ENCODE data around the gene CAPN5. TPM values are rescaled to one million over a fixed set of nuclear protein-coding genes. Genes with fewer than 3 reads are reported as not detected.

Gene CAPN5
- total RNA-seq, 3 donors from 2014 or later = 2.8 to 6.1 (median 3.6) TPM

DNA sequence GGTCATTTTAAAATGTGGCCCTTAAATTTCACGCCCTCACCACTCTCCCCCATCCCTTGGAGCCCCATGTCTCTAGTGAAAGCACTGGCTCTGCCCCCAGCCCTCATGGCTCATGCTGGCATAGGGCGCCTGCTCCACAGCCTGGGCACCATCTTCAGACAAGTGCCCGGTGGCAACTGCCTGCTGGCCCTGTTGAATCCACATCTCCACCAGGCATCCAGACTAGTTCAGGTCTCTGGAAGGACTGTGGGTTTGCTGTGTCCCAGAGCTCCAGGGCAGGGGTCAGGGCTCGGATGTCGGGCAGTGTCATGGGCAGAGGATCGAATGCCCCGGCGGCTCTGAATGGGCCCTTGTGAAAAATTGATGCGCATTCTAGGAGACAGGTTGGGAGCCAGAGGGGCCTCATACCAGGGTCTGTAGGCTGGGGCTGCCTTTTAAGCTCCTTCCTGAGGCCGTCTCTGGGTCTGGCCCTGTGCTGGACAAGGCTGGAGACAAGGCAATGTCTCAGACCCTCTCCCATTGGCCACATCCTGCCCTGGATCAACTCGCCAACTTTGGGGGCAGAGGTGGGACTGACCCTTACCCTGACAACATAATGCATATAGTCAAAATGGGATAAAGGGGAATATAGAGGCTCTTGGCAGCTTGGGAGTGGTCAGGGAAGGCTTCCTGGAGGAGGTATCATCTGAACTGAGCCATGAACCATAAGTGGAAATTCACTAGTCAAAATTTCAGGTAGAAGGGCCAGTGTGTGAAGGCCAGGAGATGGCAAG, 62.5 kb downstream of the CAPN5 start:
- H3K4me1 ChIP-seq = peaks cover 0 to 5% of the 10 kb centered on the region in 2 donors
- no peak for TF ChIP-seq POLR2A (IDR thresholded peaks at IDR 0.05)
- TF ChIP-seq, protein P1, sequence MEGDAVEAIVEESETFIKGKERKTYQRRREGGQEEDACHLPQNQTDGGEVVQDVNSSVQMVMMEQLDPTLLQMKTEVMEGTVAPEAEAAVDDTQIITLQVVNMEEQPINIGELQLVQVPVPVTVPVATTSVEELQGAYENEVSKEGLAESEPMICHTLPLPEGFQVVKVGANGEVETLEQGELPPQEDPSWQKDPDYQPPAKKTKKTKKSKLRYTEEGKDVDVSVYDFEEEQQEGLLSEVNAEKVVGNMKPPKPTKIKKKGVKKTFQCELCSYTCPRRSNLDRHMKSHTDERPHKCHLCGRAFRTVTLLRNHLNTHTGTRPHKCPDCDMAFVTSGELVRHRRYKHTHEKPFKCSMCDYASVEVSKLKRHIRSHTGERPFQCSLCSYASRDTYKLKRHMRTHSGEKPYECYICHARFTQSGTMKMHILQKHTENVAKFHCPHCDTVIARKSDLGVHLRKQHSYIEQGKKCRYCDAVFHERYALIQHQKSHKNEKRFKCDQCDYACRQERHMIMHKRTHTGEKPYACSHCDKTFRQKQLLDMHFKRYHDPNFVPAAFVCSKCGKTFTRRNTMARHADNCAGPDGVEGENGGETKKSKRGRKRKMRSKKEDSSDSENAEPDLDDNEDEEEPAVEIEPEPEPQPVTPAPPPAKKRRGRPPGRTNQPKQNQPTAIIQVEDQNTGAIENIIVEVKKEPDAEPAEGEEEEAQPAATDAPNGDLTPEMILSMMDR (IDR thresholded peaks at IDR 0.05) = no peak
- no peak for TF ChIP-seq POLR2AphosphoS5 (IDR thresholded peaks at IDR 0.05)
- intact Hi-C loops (cut with DNase I; ENCODE audit: low total_unique reads) = no loop called here

DNA sequence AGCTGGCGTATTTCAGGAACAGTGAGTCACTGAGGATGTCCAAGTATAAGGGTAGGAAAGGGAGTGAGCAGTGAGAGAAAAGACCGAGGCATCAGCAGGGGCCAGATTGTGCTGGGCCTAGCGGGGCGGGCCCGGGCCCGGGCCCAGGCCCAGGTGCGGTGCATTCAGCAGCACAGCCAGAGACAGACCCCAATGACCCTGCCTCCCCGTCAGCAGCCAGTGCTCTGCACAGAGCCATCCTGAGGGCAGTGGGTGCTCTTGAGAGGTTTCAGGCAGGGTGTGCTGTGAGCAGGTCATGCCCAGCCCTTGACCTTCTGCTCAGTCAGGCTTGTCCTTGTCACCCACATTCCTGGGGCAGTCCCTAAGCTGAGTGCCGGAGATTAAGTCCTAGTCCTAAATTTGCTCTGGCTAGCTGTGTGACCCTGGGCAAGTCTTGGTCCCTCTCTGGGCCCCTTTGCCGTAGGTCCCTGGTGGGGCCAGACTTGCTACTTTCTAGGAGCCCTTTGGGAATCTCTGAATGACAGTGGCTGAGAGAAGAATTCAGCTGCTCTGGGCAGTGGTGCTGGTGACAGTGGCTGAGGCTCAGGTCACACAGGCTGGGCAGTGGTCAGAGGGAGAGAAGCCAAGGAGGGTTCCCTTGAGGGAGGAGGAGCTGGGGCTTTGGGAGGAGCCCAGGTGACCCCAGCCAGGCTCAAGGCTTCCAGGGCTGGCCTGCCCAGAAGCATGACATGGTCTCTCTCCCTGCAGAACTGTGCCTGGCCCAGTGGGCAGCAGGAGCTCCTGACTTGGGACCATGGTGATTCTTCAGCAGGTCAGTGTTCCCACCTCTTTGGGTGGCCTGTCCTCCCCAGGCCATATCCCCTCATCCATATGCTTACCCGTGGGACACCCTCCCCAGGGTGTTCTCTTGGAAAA, 63.3 kb downstream of the CAPN5 start:
- intact Hi-C loops (cut with DNase I; ENCODE audit: low total_unique reads) = no loop called here
- no peak for DNase-seq (ENCODE audit: low spot score in 2 of 2)
- Histone ChIP-seq H3K27ac (peak overlapping the region in 1 of 2 donors; percentile 15), H3K9me3 (no peaks in the 10 kb centered on the region), H3K4me1 (peaks cover 0 to 5% of the 10 kb centered on the region in 2 donors), H3K4me3 (no peak overlapping the region), H3K36me3 (no peaks in the 10 kb centered on the region), H3K27me3 (no peaks in the 10 kb centered on the region)
- TF ChIP-seq, protein P1 (IDR thresholded peaks at IDR 0.05) = no peak
- no peak for TF ChIP-seq POLR2AphosphoS5 (IDR thresholded peaks at IDR 0.05)

More for the DNA sequence above, 62.5 kb downstream of the CAPN5 start:
- Histone ChIP-seq H3K36me3 (no peaks in the 10 kb centered on the region), H3K9me3 (no peaks in the 10 kb centered on the region), H3K27ac (no peak overlapping the region), H3K4me3 (no peak overlapping the region), H3K27me3 (no peaks in the 10 kb centered on the region)
- DNase-seq (ENCODE audit: low spot score in 2 of 2) = no peak

DNA sequence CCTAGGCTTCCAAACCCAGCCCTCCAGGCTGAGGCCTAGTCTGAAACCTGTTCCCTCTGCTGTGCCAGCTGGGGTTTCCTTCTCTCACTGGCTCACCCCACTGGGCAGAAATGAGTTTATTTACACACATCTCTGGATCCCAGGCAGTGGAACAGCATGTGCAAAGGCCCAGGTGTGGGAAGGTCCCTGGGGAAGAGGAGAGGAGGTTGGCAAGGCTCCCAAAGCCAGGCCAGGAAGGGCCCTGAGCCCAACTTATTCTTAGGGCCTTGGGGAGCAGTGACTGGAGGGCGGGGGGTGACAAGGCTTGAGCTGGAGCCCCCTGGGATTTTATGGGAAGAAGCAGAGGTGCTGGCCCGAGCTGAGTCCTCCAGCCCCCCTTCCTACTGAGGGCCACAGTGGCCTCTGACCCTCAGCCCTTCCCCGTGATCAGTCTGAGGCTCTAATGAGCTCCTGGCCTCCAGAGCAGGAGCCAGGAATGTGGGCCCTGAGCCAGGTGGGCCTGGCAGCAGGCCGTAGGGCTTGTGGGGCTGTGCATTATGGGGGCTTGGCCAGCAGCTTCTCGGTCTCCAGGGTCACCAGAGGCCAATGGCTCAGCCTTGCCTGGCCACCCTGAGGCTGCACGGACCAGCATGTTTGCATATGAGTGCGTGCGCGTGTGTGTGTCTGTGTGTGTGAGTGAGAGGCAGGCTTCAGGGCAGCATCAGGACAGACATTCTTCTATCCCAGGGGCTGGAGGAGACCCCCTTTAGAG, 64.2 kb downstream of the CAPN5 start:
- Histone ChIP-seq H3K27ac (peak overlapping the region in 1 of 2 donors; percentile 54), H3K4me3 (no peak overlapping the region), H3K9me3 (no peaks in the 10 kb centered on the region), H3K4me1 (peaks cover 0 to 5% of the 10 kb centered on the region in 2 donors), H3K27me3 (no peaks in the 10 kb centered on the region), H3K36me3 (no peaks in the 10 kb centered on the region)
- DNase-seq (ENCODE audit: low spot score in 2 of 2) = no peak
- intact Hi-C loops (cut with DNase I; ENCODE audit: low total_unique reads) = no loop called here
- TF ChIP-seq, protein P1 (IDR thresholded peaks at IDR 0.05) = no peak
- TF ChIP-seq POLR2A (IDR thresholded peaks at IDR 0.05) (no peak), POLR2AphosphoS5 (IDR thresholded peaks at IDR 0.05) (no peak)

DNA sequence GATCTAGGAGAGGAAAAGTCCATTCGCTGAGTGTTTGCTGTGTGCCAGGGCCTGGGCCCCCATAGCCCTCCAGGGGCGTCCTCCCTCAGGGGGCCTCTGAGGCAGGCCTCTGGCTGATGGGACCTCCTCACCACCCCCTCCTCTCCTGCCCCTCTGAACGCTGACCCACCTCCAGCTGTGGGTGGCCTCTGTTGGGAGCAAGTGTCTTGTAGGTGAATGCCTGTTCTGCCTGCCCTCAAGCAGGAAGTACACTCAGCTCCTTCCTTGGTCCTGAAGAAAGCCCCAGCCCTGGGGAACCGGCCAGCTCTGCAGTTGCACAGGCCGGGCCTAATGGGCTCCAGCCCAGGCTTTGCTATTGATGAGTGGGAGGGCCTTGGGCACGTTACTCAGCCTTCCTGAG, 64.8 kb downstream of the CAPN5 start:
- H3K4me1 ChIP-seq = peaks cover 0 to 5% of the 10 kb centered on the region in 2 donors
- H3K27me3 ChIP-seq = no peaks in the 10 kb centered on the region
- H3K27ac ChIP-seq = peak overlapping the region in 1 of 2 donors; percentile 54
- no peaks in the 10 kb centered on the region for H3K9me3 ChIP-seq
- intact Hi-C loops (cut with DNase I; ENCODE audit: low total_unique reads) = no loop called here
- no peak overlapping the region for H3K4me3 ChIP-seq
- no peak for DNase-seq (ENCODE audit: low spot score in 2 of 2)
- no peak for TF ChIP-seq POLR2AphosphoS5 (IDR thresholded peaks at IDR 0.05)
- TF ChIP-seq, protein P1 (IDR thresholded peaks at IDR 0.05) = no peak
- no peaks in the 10 kb centered on the region for H3K36me3 ChIP-seq
